CD4-positive, alpha-beta memory T cell (primary cell): ENCODE measurements around the gene CDH8. TPM values are rescaled to one million over a fixed set of nuclear protein-coding genes. Genes with fewer than 3 reads are reported as not detected.

Experiments
- CTCF ChIA-PET: fragments of 350-600 bp; sonication (Branson Sonifier 250); formaldehyde crosslinking; loops from one replicate; lab custom pipeline; 2021; ENCODE audit warnings: inconsistent platforms; ENCODE audit not compliant: partially characterized antibody; lab: Charles Lee
- POLR2A ChIA-PET: fragments of 350-600 bp; sonication (Branson Sonifier 250); formaldehyde crosslinking; loops from one replicate; lab custom pipeline; 2021; ENCODE audit not compliant: partially characterized antibody; lab: Charles Lee
- DNase-seq, 5 donors: peaks; one replicate each; pipeline versions ENCODE4 v3.0.0 to v3.0.0-alpha.2; 2020 to 2022; ENCODE audit warnings: mixed read lengths in 1 of 5
- H3K27ac ChIP-seq: one replicate; pipeline ENCODE4 v1.7.0; 2013; ENCODE audit warnings: low read depth, low read length
- H3K27me3 ChIP-seq: 2 replicates; pipeline ENCODE4 v1.7.0; 2013; ENCODE audit warnings: mild to moderate bottlenecking, low read length, moderate library complexity; ENCODE audit not compliant: insufficient read depth
- H3K36me3 ChIP-seq: 2 replicates; pipeline ENCODE4 v1.7.0; 2013; ENCODE audit warnings: mild to moderate bottlenecking, low read length, moderate library complexity; ENCODE audit not compliant: insufficient read depth
- H3K4me1 ChIP-seq: 2 replicates; pipeline ENCODE4 v1.7.0; 2013; ENCODE audit warnings: mild to moderate bottlenecking, low read length, moderate library complexity; ENCODE audit not compliant: insufficient read depth
- H3K4me3 ChIP-seq, 2 donors: one replicate each; pipeline ENCODE4 v1.7.0; 2013; ENCODE audit warnings: low read length in 2 of 2, mild to moderate bottlenecking in 1 of 2
- H3K9me3 ChIP-seq, 2 donors: one replicate each; pipeline ENCODE4 v1.7.0; 2013; ENCODE audit warnings: low read length in 2 of 2, control low read depth in 1 of 2; ENCODE audit not compliant: control insufficient read depth in 1 of 2
- H3K27ac Mint-ChIP-seq, 7 donors: one replicate each; pipeline ENCODE4 v1.8.0; 2020 to 2021; ENCODE audit warnings: mixed read lengths in 7 of 7, mild to moderate bottlenecking in 6 of 7, inconsistent platforms in 3 of 7, moderate library complexity in 3 of 7
- H3K27me3 Mint-ChIP-seq, 2 donors: one replicate each; pipeline ENCODE4 v1.8.0; 2020 to 2021; ENCODE audit warnings: mixed read lengths in 2 of 2
- H3K36me3 Mint-ChIP-seq, 2 donors: one replicate each; pipeline ENCODE4 v1.8.0; 2020 to 2021; ENCODE audit warnings: mixed read lengths in 2 of 2, inconsistent platforms in 1 of 2, mild to moderate bottlenecking in 1 of 2
- H3K4me1 Mint-ChIP-seq, 4 donors: one replicate each; pipeline ENCODE4 v1.8.0; 2020 to 2021; ENCODE audit warnings: mixed read lengths in 4 of 4, mild to moderate bottlenecking in 1 of 4
- H3K4me3 Mint-ChIP-seq, 8 donors: one replicate each; pipeline ENCODE4 v1.8.0; 2020 to 2021; ENCODE audit warnings: mixed read lengths in 8 of 8, mild to moderate bottlenecking in 7 of 8, moderate library complexity in 6 of 8, inconsistent platforms in 3 of 8
- H3K9me3 Mint-ChIP-seq, 8 donors: one replicate each; pipeline ENCODE4 v1.8.0; 2020 to 2021; ENCODE audit warnings: mixed read lengths in 8 of 8, mild to moderate bottlenecking in 5 of 8, inconsistent platforms in 3 of 8, moderate library complexity in 1 of 8
- intact Hi-C: fragments of 100-400 bp; cut with micrococcal nuclease; formaldehyde crosslinking; loops from one replicate; pipeline ENCODE4 v1.15.1; 2023
- polyA plus RNA-seq, 2 donors: library from polyadenylated mRNA; unstranded; fragments of 300-500 nt; fragmentation: Illumina TruSeq; gene quantifications; one replicate each; pipeline ENCODE4 v1.2.3, GENCODE V29; 2021
- total RNA-seq, 2 experiments: library from RNA; stranded (reverse); gene quantifications; one replicate each; pipeline ENCODE4 v1.2.3, GENCODE V29; 2021

CDH8 gene
- total and polyA plus RNA-seq, 4 experiments from 2014 or later, result not detected

DNA sequence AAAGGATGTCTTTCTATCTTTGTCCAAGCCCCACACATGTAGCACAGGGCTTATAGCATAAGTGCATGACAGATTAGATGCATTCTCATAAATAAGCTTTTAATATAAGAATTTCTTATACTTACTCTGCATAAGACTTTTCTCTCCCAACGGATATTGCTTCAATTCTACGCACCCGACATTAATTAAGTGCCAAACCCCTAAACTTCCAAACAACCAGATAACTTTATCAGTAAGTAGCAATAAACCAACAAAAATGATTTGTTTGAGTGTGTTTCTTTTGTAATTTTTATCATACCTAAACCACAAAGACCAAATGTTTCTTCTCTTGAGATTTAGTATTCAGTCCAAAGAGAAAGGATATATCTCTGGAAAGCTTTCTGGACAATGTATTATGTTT is 391.5 kb downstream of the CDH8 start:
- no peaks in the 10 kb centered on the region for H3K27me3 Mint-ChIP-seq
- H3K27ac ChIP-seq, result no peak overlapping the region
- no peak for DNase-seq
- no peaks in the 10 kb centered on the region for H3K27me3 ChIP-seq
- H3K4me1 Mint-ChIP-seq, result no peaks in the 10 kb centered on the region
- ChIA-PET POLR2A (no interaction called here), CTCF (no interaction called here)
- H3K27ac Mint-ChIP-seq, result no peak overlapping the region
- no peaks in the 10 kb centered on the region for H3K4me1 ChIP-seq
- no peak overlapping the region for H3K4me3 ChIP-seq
- no peaks in the 10 kb centered on the region for H3K9me3 ChIP-seq
- intact Hi-C loops, result no loop called here
- peaks cover 2 to 34% (median 13%) of the 10 kb centered on the region in 8 donors for H3K9me3 Mint-ChIP-seq
- no peaks in the 10 kb centered on the region for H3K36me3 Mint-ChIP-seq
- no peaks in the 10 kb centered on the region for H3K36me3 ChIP-seq
- H3K4me3 Mint-ChIP-seq, result no peak overlapping the region

DNA sequence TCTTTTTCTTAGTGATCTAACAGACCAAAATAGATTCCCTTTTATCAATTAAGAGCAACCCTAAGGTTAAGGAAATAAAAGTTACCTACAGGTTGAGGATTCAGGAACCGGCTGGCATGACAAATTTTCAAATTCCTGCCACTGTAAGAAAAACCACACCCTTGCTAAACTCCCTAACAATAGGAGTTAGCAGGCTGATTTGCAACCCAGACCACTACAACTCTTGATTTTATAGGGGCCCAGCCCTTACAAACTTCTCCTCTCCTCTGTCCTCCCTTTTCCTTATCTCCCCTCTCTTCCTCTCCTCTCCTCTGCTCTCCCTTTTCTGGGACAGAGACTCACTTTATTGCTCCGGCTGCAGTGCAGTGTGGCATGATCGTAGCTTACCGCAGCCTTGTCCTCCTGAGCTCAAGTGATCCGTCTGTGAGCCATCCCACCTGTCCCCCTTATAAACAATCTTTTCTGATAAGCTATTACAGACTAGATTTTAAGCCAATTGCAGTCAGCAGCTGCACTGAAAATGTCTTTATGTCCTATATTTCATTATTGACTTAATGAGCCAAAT is 418.9 kb downstream of the CDH8 start:
- POLR2A ChIA-PET, result no interaction called here
- H3K27ac Mint-ChIP-seq, result peak overlapping the region in 1 of 7 donors; percentile 84
- H3K4me3 ChIP-seq, result no peak overlapping the region
- no peaks in the 10 kb centered on the region for H3K36me3 ChIP-seq
- no peaks in the 10 kb centered on the region for H3K4me1 ChIP-seq
- peaks cover 1 to 39% (median 14%) of the 10 kb centered on the region in 8 donors for H3K9me3 Mint-ChIP-seq
- CTCF ChIA-PET, result no interaction called here
- no peaks in the 10 kb centered on the region for H3K27me3 ChIP-seq
- no peak for DNase-seq
- intact Hi-C loops, result no loop called here
- no peak overlapping the region for H3K4me3 Mint-ChIP-seq
- no peak overlapping the region for H3K27ac ChIP-seq
- no peaks in the 10 kb centered on the region for H3K9me3 ChIP-seq
- no peaks in the 10 kb centered on the region for H3K4me1 Mint-ChIP-seq
- H3K36me3 Mint-ChIP-seq, result peaks cover 0 to 1% of the 10 kb centered on the region in 2 donors
- H3K27me3 Mint-ChIP-seq, result no peaks in the 10 kb centered on the region

DNA sequence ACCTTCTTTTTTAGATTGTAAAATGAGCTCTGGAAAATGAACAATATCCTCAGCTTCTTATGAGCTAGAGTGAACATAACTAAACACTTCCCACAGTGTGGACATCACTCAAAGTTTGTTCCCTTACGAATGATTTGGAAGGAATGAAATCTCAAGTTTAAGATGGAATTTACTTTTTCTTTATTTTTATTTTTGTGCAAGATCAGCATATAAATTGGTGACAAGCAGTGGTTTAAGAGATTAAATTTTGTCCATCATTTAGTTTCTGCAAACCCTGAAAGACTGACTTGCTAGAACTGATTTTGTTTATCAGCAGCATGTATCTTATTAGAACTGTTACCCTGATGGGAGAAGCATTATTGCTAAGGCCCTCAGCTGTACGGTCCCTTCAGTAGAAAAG is 420.1 kb downstream of the CDH8 start:
- H3K27me3 Mint-ChIP-seq, result no peaks in the 10 kb centered on the region
- Histone ChIP-seq H3K4me1 (no peaks in the 10 kb centered on the region), H3K27ac (no peak overlapping the region), H3K9me3 (no peaks in the 10 kb centered on the region), H3K36me3 (no peaks in the 10 kb centered on the region), H3K4me3 (no peak overlapping the region), H3K27me3 (no peaks in the 10 kb centered on the region)
- peaks cover 0 to 1% of the 10 kb centered on the region in 2 donors for H3K36me3 Mint-ChIP-seq
- intact Hi-C loops, result no loop called here
- H3K27ac Mint-ChIP-seq, result no peak overlapping the region
- no peak for DNase-seq
- ChIA-PET POLR2A (no interaction called here), CTCF (no interaction called here)
- H3K4me1 Mint-ChIP-seq, result no peaks in the 10 kb centered on the region
- H3K4me3 Mint-ChIP-seq, result no peak overlapping the region
- peaks cover 4 to 44% (median 17%) of the 10 kb centered on the region in 8 donors for H3K9me3 Mint-ChIP-seq

DNA sequence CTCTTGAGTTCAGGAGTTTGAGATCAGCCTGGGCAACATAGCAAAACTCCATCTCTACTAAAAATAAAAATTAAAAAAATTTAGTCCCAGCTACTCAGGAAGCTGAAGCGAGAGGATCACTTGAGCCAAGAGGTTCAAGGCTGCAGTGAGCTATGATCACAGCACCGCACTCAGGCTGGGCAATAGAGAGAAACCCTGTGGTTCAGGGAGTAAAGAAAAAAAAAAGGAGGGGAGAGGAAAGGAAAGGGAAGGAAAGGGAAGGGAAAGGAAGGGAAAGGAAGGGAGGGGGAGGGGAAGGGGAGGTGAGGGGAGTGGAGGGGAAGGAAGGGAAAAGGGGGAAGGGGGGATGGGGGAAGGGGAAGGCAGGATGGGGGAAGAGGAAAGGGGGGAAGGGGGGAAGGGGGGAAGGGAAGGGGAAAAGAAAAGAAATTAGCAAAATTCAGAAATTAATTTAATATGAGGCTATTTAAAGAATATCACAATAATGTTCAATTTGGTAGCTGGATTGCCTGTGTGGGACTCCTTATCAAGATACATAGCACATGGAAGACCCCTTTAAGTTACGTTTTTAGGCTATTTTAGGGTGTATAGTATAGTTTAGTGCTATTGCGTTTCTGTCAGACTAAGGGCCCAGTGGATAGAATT is 424.3 kb downstream of the CDH8 start:
- Histone ChIP-seq H3K4me3 (no peak overlapping the region), H3K27me3 (no peaks in the 10 kb centered on the region), H3K4me1 (no peaks in the 10 kb centered on the region), H3K27ac (no peak overlapping the region), H3K9me3 (no peaks in the 10 kb centered on the region), H3K36me3 (no peaks in the 10 kb centered on the region)
- Mint-ChIP-seq H3K4me1 (no peaks in the 10 kb centered on the region), H3K36me3 (no peaks in the 10 kb centered on the region), H3K9me3 (peaks cover 4 to 42% (median 30%) of the 10 kb centered on the region in 8 donors), H3K4me3 (no peak overlapping the region), H3K27ac (no peak overlapping the region), H3K27me3 (no peaks in the 10 kb centered on the region)
- ChIA-PET CTCF (no interaction called here), POLR2A (no interaction called here)
- DNase-seq, result no peak
- intact Hi-C loops, result no loop called here

DNA sequence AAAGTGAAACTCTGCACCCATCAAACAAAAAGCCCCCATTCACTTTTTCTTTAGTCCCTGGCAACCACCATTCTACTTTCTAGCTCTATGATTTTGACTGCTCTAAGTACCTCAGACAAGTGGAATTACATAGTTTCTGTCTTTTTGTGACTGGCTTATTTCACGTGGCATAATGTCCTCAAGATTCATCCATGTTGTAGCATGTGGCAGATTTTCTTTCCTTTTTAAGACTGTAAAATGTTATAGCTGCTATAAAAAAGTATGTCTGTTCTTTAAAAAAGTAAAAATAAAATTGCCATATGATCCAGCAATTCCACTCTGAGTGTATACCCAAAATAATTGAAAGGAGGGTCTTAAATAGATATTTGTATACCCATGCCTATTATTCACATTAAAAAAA is 429.7 kb downstream of the CDH8 start:
- Mint-ChIP-seq H3K9me3 (peaks cover 7 to 64% (median 46%) of the 10 kb centered on the region in 8 donors), H3K36me3 (no peaks in the 10 kb centered on the region), H3K27ac (no peak overlapping the region), H3K4me3 (no peak overlapping the region), H3K27me3 (no peaks in the 10 kb centered on the region), H3K4me1 (no peaks in the 10 kb centered on the region)
- no peak overlapping the region for H3K4me3 ChIP-seq
- H3K9me3 ChIP-seq, result no peaks in the 10 kb centered on the region
- POLR2A ChIA-PET, result no interaction called here
- no peaks in the 10 kb centered on the region for H3K4me1 ChIP-seq
- H3K27me3 ChIP-seq, result no peaks in the 10 kb centered on the region
- no peak overlapping the region for H3K27ac ChIP-seq
- intact Hi-C loops, result no loop called here
- CTCF ChIA-PET, result no interaction called here
- no peaks in the 10 kb centered on the region for H3K36me3 ChIP-seq
- no peak for DNase-seq
